Putamen (tissue), 1 donor: ENCODE results near the gene CFHR4.
"Not testable (repeated sequence)": the region's sequence is repeated elsewhere in the genome, so short reads cannot be mapped to it uniquely, and the experiment has no call there.

Experiments used
- DNase-seq: peaks from one replicate; pipeline ENCODE4 v3.0.0-alpha.2; 2016; ENCODE audit warnings: low spot score

Gene CFHR4

DNA sequence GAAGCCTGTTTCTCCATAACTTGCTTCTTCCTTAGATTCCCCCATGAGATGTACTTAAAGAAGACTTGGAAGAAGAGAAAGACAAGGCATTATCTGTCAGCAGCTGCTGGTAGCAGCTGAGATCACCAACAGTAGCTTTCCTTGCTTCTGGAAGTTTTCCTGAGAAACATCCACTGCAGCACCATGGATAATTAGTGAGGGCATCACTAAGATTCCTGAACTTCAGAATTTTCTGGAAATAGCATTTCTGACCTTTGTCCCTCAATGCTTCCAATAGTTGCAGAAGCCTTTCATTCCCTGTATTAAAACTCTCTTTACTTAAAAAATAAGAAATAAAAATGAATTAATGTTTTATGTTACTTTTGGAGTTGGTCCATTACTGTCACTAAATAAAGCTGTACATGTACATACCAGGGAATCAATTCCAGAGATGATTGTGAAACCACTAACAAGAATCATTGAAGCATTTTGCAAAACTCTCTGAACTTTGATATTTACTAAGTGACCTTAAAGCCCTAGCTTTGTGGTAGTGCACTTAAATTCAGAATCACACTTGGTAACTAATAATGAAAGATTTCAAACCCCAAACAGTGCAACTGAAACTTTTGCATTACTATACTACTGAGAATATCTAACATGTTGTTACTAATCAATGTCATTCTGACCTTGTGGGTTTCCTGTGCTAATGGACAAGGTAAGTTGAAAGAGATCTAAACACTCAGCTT is at the start of gene CFHR4:
Gene CFHR4 (plus strand): TSS at position 538 of the 725 bp plus-strand sequence. CDS start 99 bp downstream, at position 637.
- no peak for DNase-seq

- not testable (repeated sequence) for DNase-seq
Measured at GRCh38 chr1:196849613-196850492, 38.0 kb upstream of the CFHR4 start.

DNA sequence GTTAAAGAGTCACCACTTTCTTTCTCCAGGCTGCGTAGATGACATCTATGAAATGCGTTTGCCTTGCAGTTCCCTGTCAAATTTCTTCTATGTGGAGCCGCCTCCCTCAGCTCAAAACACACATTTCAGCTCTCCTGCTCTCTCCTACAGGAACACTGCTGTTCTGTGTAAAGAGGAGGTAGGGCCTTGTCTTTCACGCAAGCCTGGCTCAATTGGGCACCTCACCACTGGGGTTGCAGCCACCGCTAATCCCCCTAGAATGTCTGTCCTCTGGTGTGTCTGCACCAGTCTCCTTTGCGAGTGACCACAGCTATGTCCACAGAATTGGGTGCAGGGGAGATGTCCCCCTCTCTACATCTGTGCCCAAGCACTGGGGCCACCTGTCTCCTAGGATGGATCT is 31.8 kb upstream of the CFHR4 start:
- DNase-seq: no peak

- no peak for DNase-seq
Measured at GRCh38 chr1:196857188-196857587, 30.7 kb upstream of the CFHR4 start.

GRCh38 chr1:196858811-196859210 is 29.0 kb upstream of the CFHR4 start:
- no peak for DNase-seq

- no peak for DNase-seq
Measured at GRCh38 chr1:196860323-196860884, 27.4 kb upstream of the CFHR4 start.

DNA sequence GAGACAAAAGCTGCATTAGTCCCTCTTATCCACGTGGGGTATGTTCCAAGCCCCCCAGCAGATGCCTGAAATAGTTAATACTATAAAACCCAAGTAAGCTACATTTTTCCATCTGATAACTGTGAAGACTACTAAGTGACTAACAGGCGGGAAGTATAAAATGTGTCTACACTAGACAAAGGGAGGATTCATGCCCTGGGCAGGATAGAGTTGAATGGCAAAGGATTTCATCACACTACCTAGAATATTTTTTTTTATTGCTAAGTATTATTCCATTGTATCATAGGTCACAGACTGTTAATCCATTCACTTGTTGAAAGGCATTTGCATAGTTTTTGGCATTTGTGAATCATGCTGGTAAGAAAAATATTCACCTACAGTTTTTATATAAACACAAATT is 26.4 kb upstream of the CFHR4 start:
- DNase-seq: no peak

DNA sequence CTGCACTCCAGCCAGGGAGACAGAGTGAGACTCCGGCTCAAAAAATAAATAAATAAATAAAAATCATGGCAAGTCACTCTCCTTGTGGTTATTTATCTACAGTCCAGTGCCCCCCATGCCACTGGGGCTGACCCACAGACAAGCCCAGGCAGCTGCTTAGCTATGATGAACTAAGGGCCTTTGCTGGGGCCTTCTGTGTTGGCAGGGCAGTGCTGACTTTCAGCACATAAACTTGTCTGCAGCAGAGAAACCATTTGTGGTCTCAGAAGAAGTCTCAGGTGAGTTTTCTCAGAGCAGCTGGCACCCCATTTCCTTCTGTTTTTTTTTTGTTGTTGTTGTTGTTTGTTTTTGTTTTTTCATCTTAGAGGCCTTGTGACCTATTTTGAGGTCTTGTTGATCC is 20.9 kb upstream of the CFHR4 start:
- no peak for DNase-seq

DNA sequence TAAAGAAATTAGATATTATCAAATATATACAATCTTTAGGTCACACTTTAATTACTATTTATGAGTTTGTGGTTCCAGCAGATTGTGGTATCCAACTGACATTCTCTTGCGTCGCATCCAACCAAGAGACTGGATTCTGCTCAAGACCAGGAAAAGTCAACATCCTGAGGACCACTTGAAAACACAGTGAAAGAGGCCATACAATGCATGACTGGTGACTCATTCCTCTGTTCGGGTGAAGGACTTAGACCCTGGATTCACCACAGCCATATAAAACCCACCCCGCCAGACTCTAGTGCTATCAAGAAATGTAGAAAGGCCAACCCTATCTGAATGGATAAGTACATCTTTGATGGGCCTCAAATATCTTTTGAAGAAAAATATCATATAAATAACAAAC is 14.5 kb upstream of the CFHR4 start:
- DNase-seq: no peak

- no peak for DNase-seq
Measured at GRCh38 chr1:196875935-196876334, 11.9 kb upstream of the CFHR4 start.

GRCh38 chr1:196877964-196878363 is 9.9 kb upstream of the CFHR4 start:
- DNase-seq: no peak

DNA sequence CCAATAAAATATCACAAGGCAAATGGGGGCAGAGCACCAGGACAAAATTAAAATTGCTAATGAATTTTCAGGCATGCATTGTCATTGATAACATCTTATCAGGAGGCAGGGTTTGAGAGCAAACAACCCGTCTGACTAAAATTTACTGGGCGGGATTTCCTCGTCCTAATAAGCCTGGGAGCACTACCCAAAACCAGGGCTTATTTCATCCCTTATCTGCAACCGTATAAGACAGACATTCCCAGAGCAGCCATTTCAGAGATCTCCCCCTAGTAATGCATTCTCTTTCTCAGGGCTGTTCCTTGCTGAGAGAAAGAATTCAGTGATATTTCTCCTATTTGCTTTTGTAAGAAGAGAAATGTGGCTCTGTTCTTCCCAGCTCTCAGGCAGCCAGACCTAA is 1.3 kb upstream of the CFHR4 start:
- not testable (repeated sequence) for DNase-seq

DNA sequence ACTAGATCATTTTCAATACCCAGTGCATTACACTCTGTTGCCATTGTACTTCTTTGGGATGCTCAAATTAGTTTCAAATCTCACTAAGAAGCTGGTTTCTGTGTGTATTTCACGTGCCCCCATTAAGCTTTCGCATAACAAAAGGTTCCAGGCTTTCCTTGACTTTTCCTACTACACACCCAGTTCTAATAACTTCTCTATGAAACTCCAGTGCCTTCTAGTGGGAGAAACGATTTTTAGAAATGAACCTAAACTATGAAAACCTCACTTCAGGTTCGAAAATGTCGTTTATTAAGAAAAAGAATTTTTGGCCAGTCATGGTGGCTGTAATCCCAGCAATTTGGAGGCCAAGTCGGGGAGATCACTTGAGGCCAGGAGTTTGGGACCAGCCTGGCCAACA is 2.8 kb downstream of the CFHR4 start:
- no peak for DNase-seq

GRCh38 chr1:196891251-196891650 is 3.4 kb downstream of the CFHR4 start:
- DNase-seq: no peak

GRCh38 chr1:196896355-196896754 is 8.5 kb downstream of the CFHR4 start:
- no peak for DNase-seq

DNA sequence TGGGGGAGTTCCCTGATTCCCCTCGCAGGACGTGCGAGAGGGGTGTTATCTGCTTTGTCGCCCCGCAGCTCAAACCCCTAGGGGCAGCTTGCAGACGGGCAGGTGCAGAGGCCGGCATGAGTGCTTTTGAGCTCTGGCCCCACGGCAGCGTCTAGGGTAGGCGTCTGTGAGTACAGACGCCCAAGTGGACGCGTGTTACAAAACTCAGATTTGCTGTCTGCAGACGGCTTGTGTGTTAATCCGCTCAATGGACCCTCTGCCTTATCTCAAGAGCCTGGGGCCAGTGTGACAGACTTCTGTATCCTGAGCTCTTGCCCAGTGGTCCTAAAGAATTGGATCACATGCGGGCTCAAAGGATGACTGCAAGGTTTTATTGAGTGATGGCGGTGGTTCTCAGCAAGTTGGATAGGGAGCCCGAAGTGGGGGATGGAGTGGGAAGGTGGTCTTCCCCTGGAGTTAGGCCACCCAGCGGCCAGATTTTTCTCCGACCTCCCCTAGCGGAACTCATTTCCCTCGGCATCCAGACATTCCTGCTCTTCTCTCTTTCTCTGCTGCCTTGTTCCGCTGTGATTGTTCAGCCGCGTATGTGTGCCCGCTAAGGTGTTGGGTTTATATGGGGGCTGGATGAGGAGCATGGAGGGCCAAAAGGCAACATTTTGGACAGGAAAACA is 9.4 kb downstream of the CFHR4 start:
- no peak for DNase-seq

GRCh38 chr1:196902344-196902743 is 14.5 kb downstream of the CFHR4 start:
- DNase-seq: no peak

GRCh38 chr1:196910215-196910614 is 22.4 kb downstream of the CFHR4 start:
- no peak for DNase-seq

GRCh38 chr1:196912283-196912682 is 24.4 kb downstream of the CFHR4 start:
- DNase-seq: not testable (repeated sequence)

GRCh38 chr1:196926839-196927238 is 39.0 kb downstream of the CFHR4 start:
- DNase-seq: not testable (repeated sequence)

DNA sequence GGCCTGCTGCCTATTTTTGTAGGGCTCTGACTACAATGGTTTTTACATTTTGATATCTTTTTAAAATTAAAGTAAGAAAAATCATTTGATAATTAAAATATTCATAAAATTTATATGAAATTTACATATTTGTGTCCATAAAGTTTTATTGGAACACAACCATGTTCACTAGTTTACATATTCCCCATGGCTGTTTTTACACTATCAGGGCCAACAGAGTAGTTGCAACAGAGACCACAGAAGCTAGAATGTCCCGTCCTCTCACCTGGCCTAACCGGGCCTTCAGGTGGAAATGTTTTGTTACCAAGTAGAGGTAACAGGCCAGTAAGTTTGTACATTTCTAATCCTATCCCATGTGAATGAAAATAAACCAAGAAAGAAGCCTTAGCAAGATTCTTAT is 45.0 kb downstream of the CFHR4 start:
- DNase-seq: not testable (repeated sequence)

- DNase-seq: no peak
Measured at GRCh38 chr1:196933531-196934189, 45.8 kb downstream of the CFHR4 start.
